CD14-positive monocyte (primary cell): Measurements from ENCODE around the gene SSBP3. TPM values are rescaled to one million over a fixed set of nuclear protein-coding genes. Genes with fewer than 3 reads are reported as not detected.

Source experiments
- DNase-seq, 3 donors: peaks; one replicate each; pipeline ENCODE4 v3.0.0-alpha.2; 2011 to 2022
- H2AFZ ChIP-seq: 2 replicates; pipeline ENCODE4 v1.6.0; 2012; ENCODE audit warnings: mild to moderate bottlenecking, low read depth, low read length, inconsistent platforms; ENCODE audit not compliant: insufficient read depth, poor library complexity, severe bottlenecking
- H3K27ac ChIP-seq, 2 donors: 1 replicate in 1 of 2; 2 replicates in 1 of 2; pipeline ENCODE4 v1.5.1; 2012 to 2013; ENCODE audit warnings: low read length in 2 of 2, control low read depth in 1 of 2, inconsistent platforms in 1 of 2, low read depth in 1 of 2, mild to moderate bottlenecking in 1 of 2
- H3K27me3 ChIP-seq, 2 donors: one replicate each; pipeline versions ENCODE4 v1.6.0 to v1.6.1; 2011 to 2013; ENCODE audit warnings: low read length in 2 of 2; ENCODE audit not compliant: control insufficient read depth in 2 of 2, insufficient read depth in 2 of 2
- H3K36me3 ChIP-seq, 2 donors: replicated peaks in 1 of 2; 1 replicate in 1 of 2; 2 replicates in 1 of 2; pipeline versions ENCODE4 v1.5.1 to v1.6.1; 2012 to 2013; ENCODE audit warnings: low read length in 2 of 2, control low read depth in 1 of 2, inconsistent platforms in 1 of 2, mild to moderate bottlenecking in 1 of 2; ENCODE audit not compliant: insufficient read depth in 2 of 2, control insufficient read depth in 1 of 2
- H3K4me1 ChIP-seq, 2 donors: 1 replicate in 1 of 2; 2 replicates in 1 of 2; pipeline versions ENCODE4 v1.5.1 to v1.6.1; 2012 to 2013; ENCODE audit warnings: low read length in 2 of 2, control low read depth in 1 of 2, inconsistent platforms in 1 of 2, mild to moderate bottlenecking in 1 of 2, moderate library complexity in 1 of 2; ENCODE audit not compliant: insufficient read depth in 2 of 2, control insufficient read depth in 1 of 2
- H3K4me2 ChIP-seq: replicated peaks from 2 replicates; pipeline ENCODE3; 2012; ENCODE audit warnings: low read length, moderate library complexity, mild to moderate bottlenecking; ENCODE audit not compliant: poor library complexity, severe bottlenecking; ENCODE audit errors: extremely low read depth
- H3K4me3 ChIP-seq, 3 experiments: fragments of 200-600 bp in 1 of 3; sonication (generic) in 1 of 3; replicated peaks in 1 of 3; 1 replicate in 2 of 3; 2 replicates in 1 of 3; pipeline ENCODE4 v1.5.1; 2011 to 2013; ENCODE audit warnings: low read length in 3 of 3, mild to moderate bottlenecking in 3 of 3, control low read depth in 2 of 3, low read depth in 2 of 3, inconsistent platforms in 1 of 3, moderate library complexity in 1 of 3
- H3K79me2 ChIP-seq: 2 replicates; pipeline ENCODE4 v1.6.0; 2012; ENCODE audit warnings: mild to moderate bottlenecking, control low read depth, inconsistent platforms, low read length, moderate library complexity; ENCODE audit not compliant: insufficient read depth
- H3K9ac ChIP-seq: 2 replicates; pipeline ENCODE4 v1.6.0; 2017; ENCODE audit warnings: low read length, mild to moderate bottlenecking; ENCODE audit not compliant: insufficient read depth, poor library complexity, severe bottlenecking
- H3K9me3 ChIP-seq, 2 donors: replicated peaks in 1 of 2; 1 replicate in 1 of 2; 2 replicates in 1 of 2; pipeline versions ENCODE4 v1.5.1 to v1.6.1; 2012 to 2013; ENCODE audit warnings: low read length in 2 of 2, control low read depth in 1 of 2; ENCODE audit not compliant: control insufficient read depth in 1 of 2, insufficient read depth in 1 of 2
- H4K20me1 ChIP-seq: 2 replicates; pipeline ENCODE4 v1.6.0; 2012; ENCODE audit warnings: mild to moderate bottlenecking, low read length, control low read depth, moderate library complexity; ENCODE audit not compliant: insufficient read depth
- H3K27ac Mint-ChIP-seq, 7 donors: one replicate each; pipeline ENCODE4 v1.8.0; 2020; ENCODE audit warnings: mild to moderate bottlenecking in 7 of 7, mixed read lengths in 7 of 7, moderate library complexity in 6 of 7, inconsistent platforms in 2 of 7
- H3K27me3 Mint-ChIP-seq, 3 donors: one replicate each; pipeline ENCODE4 v1.8.0; 2021 to 2022; ENCODE audit warnings: low read depth in 3 of 3, mild to moderate bottlenecking in 3 of 3, mixed read lengths in 3 of 3, moderate library complexity in 3 of 3, inconsistent platforms in 1 of 3
- H3K36me3 Mint-ChIP-seq, 2 donors: one replicate each; pipeline ENCODE4 v1.8.0; 2020; ENCODE audit warnings: mixed read lengths in 2 of 2, inconsistent platforms in 1 of 2, mild to moderate bottlenecking in 1 of 2
- H3K4me1 Mint-ChIP-seq: one replicate; pipeline ENCODE4 v1.8.0; 2020; ENCODE audit warnings: mild to moderate bottlenecking, mixed read lengths
- H3K4me3 Mint-ChIP-seq, 2 donors: one replicate each; pipeline ENCODE4 v1.8.0; 2020; ENCODE audit warnings: mild to moderate bottlenecking in 2 of 2, mixed read lengths in 2 of 2, moderate library complexity in 1 of 2
- H3K9me3 Mint-ChIP-seq, 7 donors: one replicate each; pipeline ENCODE4 v1.8.0; 2020 to 2022; ENCODE audit warnings: mixed read lengths in 7 of 7, mild to moderate bottlenecking in 6 of 7, moderate library complexity in 6 of 7, inconsistent platforms in 2 of 7
- WGBS: methylation state at CpG from one replicate; pipeline ENCODE4 v1.1.5; 2013; ENCODE audit warnings: missing lambda C conversion rate; ENCODE audit not compliant: insufficient coverage; 5-methylcytosine and 5-hydroxymethylcytosine counted together
- intact Hi-C, 2 donors: fragments of 100-400 bp; cut with micrococcal nuclease; formaldehyde crosslinking; loops; one replicate each; pipeline versions ENCODE4 v1.15.0 to v1.15.1; 2023
- polyA plus RNA-seq, 3 donors: library from polyadenylated mRNA; depleted of rRNA in 1 of 3; unstranded in 2 of 3; stranded (reverse) in 1 of 3; fragments of 300-500 nt in 2 of 3; fragments of >200 nt in 1 of 3; fragmentation: Illumina TruSeq in 2 of 3; gene quantifications; 1 replicate in 2 of 3; 2 replicates in 1 of 3; pipeline ENCODE4 v1.2.3, GENCODE V29; 2012 to 2021
- TF ChIP-seq, protein P1 (sequence below): fragments of 200-600 bp; IDR thresholded peaks from one replicate; pipeline ENCODE4 v1.8.0; 2022; ENCODE audit warnings: antibody characterized with exemption, mild to moderate bottlenecking

The SSBP3 gene
- polyA plus RNA-seq, 3 donors = 4.1 to 30.7 (median 4.3) TPM

DNA sequence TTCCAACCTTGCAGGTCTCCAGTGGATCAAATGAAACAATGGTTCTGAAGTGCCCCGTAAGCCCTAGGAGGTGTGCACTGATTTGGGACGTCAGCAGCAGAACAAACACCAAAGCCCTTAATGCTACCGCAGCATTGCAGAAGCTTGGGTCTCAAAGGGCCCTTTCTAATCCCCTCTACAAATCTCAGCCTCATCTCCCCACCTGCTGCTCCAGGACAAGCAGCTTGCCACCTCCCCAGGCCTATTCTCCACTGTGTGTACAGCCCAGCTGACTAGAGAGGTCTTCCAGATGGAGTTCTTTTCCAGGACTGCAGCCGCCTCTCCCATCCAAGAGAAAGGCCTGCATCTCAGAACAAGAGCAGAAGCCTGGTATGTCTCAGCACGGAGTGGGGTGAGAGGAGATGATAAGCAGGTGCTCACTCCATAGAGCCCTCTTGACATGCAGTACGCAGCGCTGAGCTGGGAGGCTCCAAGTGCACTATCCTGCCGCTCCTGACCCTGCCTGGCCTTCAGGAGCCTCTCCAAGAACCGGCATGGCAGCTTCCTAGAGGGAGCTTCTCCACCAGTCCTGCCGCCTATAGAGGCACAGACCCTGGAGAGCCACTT, 160.0 kb downstream of the SSBP3 start:
- Histone ChIP-seq H3K36me3 (peaks cover 4 to 11% of the 10 kb centered on the region in 2 donors), H4K20me1 (no peaks in the 10 kb centered on the region), H3K9ac (no peak overlapping the region), H2AFZ (no peak overlapping the region), H3K79me2 (no peaks in the 10 kb centered on the region), H3K27me3 (no peaks in the 10 kb centered on the region), H3K4me1 (peaks cover 0 to 4% of the 10 kb centered on the region in 2 donors), H3K9me3 (no peaks in the 10 kb centered on the region), H3K4me2 (no peak overlapping the region), H3K27ac (no peak overlapping the region), H3K4me3 (no peak overlapping the region)
- Mint-ChIP-seq H3K36me3 (peaks cover 21 to 54% of the 10 kb centered on the region in 2 donors), H3K4me3 (peak overlapping the region in 1 of 2 donors; percentile 10), H3K27me3 (no peaks in the 10 kb centered on the region), H3K9me3 (no peaks in the 10 kb centered on the region), H3K27ac (no peak overlapping the region), H3K4me1 (peaks cover 13% of the 10 kb centered on the region)
- WGBS = 100% methylated on average over 8 of the region's 10 CpGs
- TF ChIP-seq, protein P1, sequence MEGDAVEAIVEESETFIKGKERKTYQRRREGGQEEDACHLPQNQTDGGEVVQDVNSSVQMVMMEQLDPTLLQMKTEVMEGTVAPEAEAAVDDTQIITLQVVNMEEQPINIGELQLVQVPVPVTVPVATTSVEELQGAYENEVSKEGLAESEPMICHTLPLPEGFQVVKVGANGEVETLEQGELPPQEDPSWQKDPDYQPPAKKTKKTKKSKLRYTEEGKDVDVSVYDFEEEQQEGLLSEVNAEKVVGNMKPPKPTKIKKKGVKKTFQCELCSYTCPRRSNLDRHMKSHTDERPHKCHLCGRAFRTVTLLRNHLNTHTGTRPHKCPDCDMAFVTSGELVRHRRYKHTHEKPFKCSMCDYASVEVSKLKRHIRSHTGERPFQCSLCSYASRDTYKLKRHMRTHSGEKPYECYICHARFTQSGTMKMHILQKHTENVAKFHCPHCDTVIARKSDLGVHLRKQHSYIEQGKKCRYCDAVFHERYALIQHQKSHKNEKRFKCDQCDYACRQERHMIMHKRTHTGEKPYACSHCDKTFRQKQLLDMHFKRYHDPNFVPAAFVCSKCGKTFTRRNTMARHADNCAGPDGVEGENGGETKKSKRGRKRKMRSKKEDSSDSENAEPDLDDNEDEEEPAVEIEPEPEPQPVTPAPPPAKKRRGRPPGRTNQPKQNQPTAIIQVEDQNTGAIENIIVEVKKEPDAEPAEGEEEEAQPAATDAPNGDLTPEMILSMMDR = no peak
- intact Hi-C loops = no loop called here
- DNase-seq = no peak

DNA sequence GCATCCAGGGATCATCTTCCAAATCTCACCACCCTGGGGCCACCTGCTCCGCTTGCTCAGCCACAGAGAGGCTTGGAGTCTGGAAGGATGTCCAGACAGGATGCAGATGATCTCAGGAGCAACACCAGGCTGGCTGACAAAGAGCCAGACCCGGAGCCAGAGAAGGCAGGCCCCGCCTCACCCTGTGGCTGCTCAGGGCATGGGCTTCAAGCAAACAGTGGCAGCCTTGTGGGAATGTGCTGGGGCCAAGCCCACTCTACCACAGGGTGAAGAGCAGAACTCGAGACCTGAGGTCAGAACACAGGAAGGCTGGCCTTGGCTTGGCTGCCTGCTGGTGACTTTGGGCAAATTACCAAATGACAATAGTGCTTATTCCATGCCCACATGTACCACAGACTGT, 160.7 kb downstream of the SSBP3 start:
- H3K4me3 Mint-ChIP-seq = no peak overlapping the region
- H3K4me1 Mint-ChIP-seq = peaks cover 14% of the 10 kb centered on the region
- peaks cover 4 to 12% of the 10 kb centered on the region in 2 donors for H3K36me3 ChIP-seq
- H3K79me2 ChIP-seq = no peaks in the 10 kb centered on the region
- no peak overlapping the region for H3K27ac Mint-ChIP-seq
- H3K9me3 Mint-ChIP-seq = no peaks in the 10 kb centered on the region
- H4K20me1 ChIP-seq = no peaks in the 10 kb centered on the region
- 89% methylated on average over 4 of the region's 4 CpGs for WGBS
- peaks cover 20 to 55% of the 10 kb centered on the region in 2 donors for H3K36me3 Mint-ChIP-seq
- no peak overlapping the region for H3K27ac ChIP-seq
- H3K4me1 ChIP-seq = peaks cover 0 to 4% of the 10 kb centered on the region in 2 donors
- H3K9ac ChIP-seq = no peak overlapping the region
- H3K9me3 ChIP-seq = no peaks in the 10 kb centered on the region
- no peaks in the 10 kb centered on the region for H3K27me3 ChIP-seq
- intact Hi-C loops = no loop called here
- TF ChIP-seq, protein P1 = no peak
- no peak for DNase-seq
- H3K27me3 Mint-ChIP-seq = no peaks in the 10 kb centered on the region
- no peak overlapping the region for H2AFZ ChIP-seq
- no peak overlapping the region for H3K4me3 ChIP-seq
- no peak overlapping the region for H3K4me2 ChIP-seq
